ENCODE data around the gene SLC13A2. TPM values are rescaled to one million over a fixed set of nuclear protein-coding genes. Genes with fewer than 3 reads are reported as not detected.
"Not testable (repeated sequence)": the region's sequence is repeated elsewhere in the genome, so short reads cannot be mapped to it uniquely, and the experiment has no call there.

Gene SLC13A2
- total and polyA plus RNA-seq, 3 donors from 2014 or later: 0.44 to 0.93 (median 0.79) TPM

GRCh38 chr17:28433721-28434120 lies 39.7 kb upstream of the SLC13A2 start:
- intact Hi-C loops (cut with DNase I; ENCODE audit: low total_unique reads): no loop called here
- no peak for DNase-seq
- no peak overlapping the region for H3K4me3 ChIP-seq
- no peak overlapping the region for H3K27ac ChIP-seq
- TF ChIP-seq CTCF (IDR thresholded peaks at IDR 0.05) (no peak), POLR2A (IDR thresholded peaks at IDR 0.05) (no peak)
- no peaks in the 10 kb centered on the region for H3K4me1 ChIP-seq
- no peaks in the 10 kb centered on the region for H3K36me3 ChIP-seq (ENCODE audit: low read depth, missing control alignments)
- no peaks in the 10 kb centered on the region for H3K9me3 ChIP-seq
- WGBS, 2 donors: 67 to 76% methylated on average over 1 of the region's 1 CpG
- H3K27me3 ChIP-seq: no peaks in the 10 kb centered on the region

GRCh38 chr17:28434326-28434725 lies 39.1 kb upstream of the SLC13A2 start:
- H3K4me1 ChIP-seq; DNase-seq; H3K4me3 ChIP-seq; H3K27ac ChIP-seq; H3K27me3 ChIP-seq; H3K36me3 ChIP-seq (ENCODE audit: low read depth, missing control alignments); intact Hi-C loops (cut with DNase I; ENCODE audit: low total_unique reads); H3K9me3 ChIP-seq: not testable (repeated sequence)
- WGBS, 2 donors: 88 to 89% methylated on average over 8 of the region's 8 CpGs

GRCh38 chr17:28443901-28444638 lies 29.4 kb upstream of the SLC13A2 start:
- no peak for DNase-seq
- no peak overlapping the region for H3K27ac ChIP-seq
- no peaks in the 10 kb centered on the region for H3K9me3 ChIP-seq
- WGBS, 2 donors: 76 to 83% methylated on average over 9 of the region's 9 CpGs
- TF ChIP-seq CTCF (IDR thresholded peaks at IDR 0.05) (no peak), POLR2A (IDR thresholded peaks at IDR 0.05) (no peak)
- no peak overlapping the region for H3K4me3 ChIP-seq
- no peaks in the 10 kb centered on the region for H3K27me3 ChIP-seq
- no peaks in the 10 kb centered on the region for H3K36me3 ChIP-seq (ENCODE audit: low read depth, missing control alignments)
- intact Hi-C loops (cut with DNase I; ENCODE audit: low total_unique reads): no loop called here
- H3K4me1 ChIP-seq: no peaks in the 10 kb centered on the region

GRCh38 chr17:28446716-28447395 lies 26.6 kb upstream of the SLC13A2 start:
- no peaks in the 10 kb centered on the region for H3K4me1 ChIP-seq
- TF ChIP-seq CTCF (IDR thresholded peaks at IDR 0.05) (no peak), POLR2A (IDR thresholded peaks at IDR 0.05) (no peak)
- H3K27me3 ChIP-seq: no peaks in the 10 kb centered on the region
- no peak for DNase-seq
- H3K27ac ChIP-seq: no peak overlapping the region
- intact Hi-C loops (cut with DNase I; ENCODE audit: low total_unique reads): no loop called here
- no peak overlapping the region for H3K4me3 ChIP-seq
- WGBS, 2 donors: 90 to 93% methylated on average over 8 of the region's 8 CpGs
- no peaks in the 10 kb centered on the region for H3K36me3 ChIP-seq (ENCODE audit: low read depth, missing control alignments)
- H3K9me3 ChIP-seq: no peaks in the 10 kb centered on the region

- H3K4me3 ChIP-seq: no peak overlapping the region
- H3K9me3 ChIP-seq: no peaks in the 10 kb centered on the region
- no peaks in the 10 kb centered on the region for H3K36me3 ChIP-seq (ENCODE audit: low read depth, missing control alignments)
- DNase-seq: no peak
- TF ChIP-seq CTCF (IDR thresholded peaks at IDR 0.05) (no peak), POLR2A (IDR thresholded peaks at IDR 0.05) (no peak)
- H3K4me1 ChIP-seq: no peaks in the 10 kb centered on the region
- 67 to 74% methylated on average over 5 of the region's 5 CpGs for WGBS, 2 donors
- H3K27ac ChIP-seq: no peak overlapping the region
- no peaks in the 10 kb centered on the region for H3K27me3 ChIP-seq
- intact Hi-C loops (cut with DNase I; ENCODE audit: low total_unique reads): no loop called here
These were observed 26.1 kb upstream of the SLC13A2 start for GRCh38 chr17:28447396-28447760.

All from testis (tissue), 3 donors.